B cell (primary cell): Measurements from ENCODE around the gene DGCR2. TPM values are rescaled to one million over a fixed set of nuclear protein-coding genes. Genes with fewer than 3 reads are reported as not detected.

Source experiments
- ATAC-seq: fragments of 200-7000 bp; cut with Tn5 transposase; one replicate; pipeline ENCODE4 v1.10.0; 2021; ENCODE audit warnings: low read depth, mild to moderate bottlenecking, moderate number of reproducible peaks, moderate library complexity
- CTCF ChIA-PET: fragments of 350-600 bp; sonication (Branson Sonifier 250); formaldehyde crosslinking; loops from one replicate; lab custom pipeline; 2021; ENCODE audit warnings: antibody characterized with exemption, inconsistent platforms; lab: Charles Lee
- POLR2A ChIA-PET: fragments of 350-600 bp; sonication (Branson Sonifier 250); formaldehyde crosslinking; loops from one replicate; lab custom pipeline; 2021; ENCODE audit warnings: antibody characterized with exemption; lab: Charles Lee
- DNase-seq: peaks from one replicate; pipeline ENCODE4 v3.0.0; 2013
- H2AFZ ChIP-seq: 2 replicates; pipeline ENCODE4 v1.6.1; 2012; ENCODE audit warnings: mild to moderate bottlenecking, low read depth, low read length; ENCODE audit not compliant: insufficient read depth, poor library complexity, severe bottlenecking
- H3K27ac ChIP-seq, 2 donors: 1 replicate in 1 of 2; 2 replicates in 1 of 2; pipeline ENCODE4 v1.5.1; 2012 to 2013; ENCODE audit warnings: low read length in 2 of 2, mild to moderate bottlenecking in 2 of 2, moderate library complexity in 1 of 2
- H3K27me3 ChIP-seq, 4 experiments: fragments of 200-600 bp in 1 of 4; sonication (generic) in 1 of 4; replicated peaks in 1 of 4; 1 replicate in 2 of 4; 2 replicates in 2 of 4; pipeline versions ENCODE4 v1.6.1 to v1.7.0; 2013 to 2016; ENCODE audit warnings: low read length in 3 of 4, mild to moderate bottlenecking in 2 of 4, mixed read lengths in 1 of 4, moderate library complexity in 1 of 4; ENCODE audit not compliant: insufficient read depth in 4 of 4, control insufficient read depth in 3 of 4; ENCODE audit errors: control extremely low read depth in 1 of 4
- H3K36me3 ChIP-seq, 2 experiments: replicated peaks in 1 of 2; 1 replicate in 1 of 2; 2 replicates in 1 of 2; pipeline versions ENCODE4 v1.6.1 to v1.7.1; 2013; ENCODE audit warnings: low read length in 1 of 2; ENCODE audit not compliant: insufficient read depth in 2 of 2, control insufficient read depth in 1 of 2; ENCODE audit errors: control extremely low read depth in 1 of 2, extremely low read depth in 1 of 2
- H3K4me1 ChIP-seq, 2 donors: fragments of 200-600 bp in 1 of 2; sonication (generic) in 1 of 2; 1 replicate in 1 of 2; 2 replicates in 1 of 2; pipeline versions ENCODE4 v1.5.1 to v1.6.1; 2013 to 2017; ENCODE audit warnings: low read length in 2 of 2; ENCODE audit not compliant: control insufficient read depth in 2 of 2, insufficient read depth in 2 of 2
- H3K4me2 ChIP-seq: replicated peaks from 2 replicates; pipeline ENCODE3; 2012; ENCODE audit warnings: mild to moderate bottlenecking, low read depth, low read length; ENCODE audit not compliant: poor library complexity, severe bottlenecking
- H3K4me3 ChIP-seq, 5 experiments: fragments of 200-600 bp in 1 of 5; sonication (generic) in 1 of 5; 1 replicate in 3 of 5; 2 replicates in 2 of 5; pipeline versions ENCODE4 v1.5.1 to v1.7.0; 2011 to 2016; ENCODE audit warnings: low read length in 4 of 5, mild to moderate bottlenecking in 4 of 5, low read depth in 2 of 5, control low read depth in 1 of 5, moderate library complexity in 1 of 5; ENCODE audit not compliant: insufficient read depth in 1 of 5; ENCODE audit errors: control extremely low read depth in 1 of 5, extremely low read depth in 1 of 5
- H3K79me2 ChIP-seq: fragments of 200-600 bp; sonication (generic); one replicate; pipeline ENCODE4 v1.6.0; 2016; ENCODE audit warnings: low read length; ENCODE audit not compliant: control insufficient read depth, insufficient read depth
- H3K9ac ChIP-seq: fragments of 200-600 bp; sonication (generic); 2 replicates; pipeline ENCODE4 v1.6.1; 2017; ENCODE audit warnings: mild to moderate bottlenecking, low read length, moderate library complexity
- H3K9me3 ChIP-seq, 3 donors: one replicate each; pipeline versions ENCODE4 v1.6.1 to v1.7.1; 2013; ENCODE audit warnings: low read length in 2 of 3; ENCODE audit not compliant: control insufficient read depth in 2 of 3, insufficient read depth in 1 of 3; ENCODE audit errors: control extremely low read depth in 1 of 3
- H4K20me1 ChIP-seq: 2 replicates; pipeline ENCODE4 v1.6.0; 2012; ENCODE audit warnings: mild to moderate bottlenecking, low read length; ENCODE audit not compliant: insufficient read depth, control insufficient read depth, poor library complexity, severe bottlenecking
- H3K27ac Mint-ChIP-seq: one replicate; pipeline ENCODE4 v1.8.0; 2021; ENCODE audit warnings: mixed read lengths
- H3K27me3 Mint-ChIP-seq: one replicate; pipeline ENCODE4 v1.8.0; 2021; ENCODE audit warnings: mixed read lengths
- H3K4me1 Mint-ChIP-seq: one replicate; pipeline ENCODE4 v1.8.0; 2021; ENCODE audit warnings: mixed read lengths
- H3K4me3 Mint-ChIP-seq: one replicate; pipeline ENCODE4 v1.8.0; 2021; ENCODE audit warnings: mixed read lengths
- H3K9me3 Mint-ChIP-seq: one replicate; pipeline ENCODE4 v1.8.0; 2022; ENCODE audit warnings: mixed read lengths; ENCODE audit not compliant: insufficient read depth
- CTCF ChIP-seq: fragments of 200-600 bp; IDR thresholded peaks from one replicate; pipeline ENCODE4 v1.8.0; 2022; ENCODE audit warnings: antibody characterized with exemption, mild to moderate bottlenecking
- EZH2 ChIP-seq: IDR thresholded peaks from 2 replicates; pipeline ENCODE4 v1.6.1; 2012; ENCODE audit warnings: borderline replicate concordance, low read depth, mild to moderate bottlenecking, moderate library complexity, low read length; ENCODE audit not compliant: insufficient read depth, poor library complexity, severe bottlenecking
- WGBS: methylation state at CpG from one replicate; pipeline ENCODE4 v1.1.5; 2013; ENCODE audit warnings: missing lambda C conversion rate; ENCODE audit not compliant: insufficient coverage; 5-methylcytosine and 5-hydroxymethylcytosine counted together
- intact Hi-C: fragments of 100-400 bp; cut with micrococcal nuclease; formaldehyde crosslinking; loops from one replicate; pipeline ENCODE4 v1.10.0; 2022
- polyA plus RNA-seq: library from polyadenylated mRNA; depleted of rRNA; stranded (reverse); fragments of >200 nt; gene quantifications from 2 replicates; pipeline ENCODE4 v1.2.3, GENCODE V29; 2012
- total RNA-seq, 2 donors: library from RNA; stranded (reverse); fragments of 120-200 nt in 1 of 2; gene quantifications; 1 replicate in 1 of 2; 2 replicates in 1 of 2; pipeline versions ENCODE4 v1.2.3 to v1.2.4, GENCODE V29; 2013 to 2022

The DGCR2 gene
- total and polyA plus RNA-seq, 2 donors (not counting 1 experiment from before 2014, with no cell fraction given) = 28.8 to 49.5 TPM

DNA sequence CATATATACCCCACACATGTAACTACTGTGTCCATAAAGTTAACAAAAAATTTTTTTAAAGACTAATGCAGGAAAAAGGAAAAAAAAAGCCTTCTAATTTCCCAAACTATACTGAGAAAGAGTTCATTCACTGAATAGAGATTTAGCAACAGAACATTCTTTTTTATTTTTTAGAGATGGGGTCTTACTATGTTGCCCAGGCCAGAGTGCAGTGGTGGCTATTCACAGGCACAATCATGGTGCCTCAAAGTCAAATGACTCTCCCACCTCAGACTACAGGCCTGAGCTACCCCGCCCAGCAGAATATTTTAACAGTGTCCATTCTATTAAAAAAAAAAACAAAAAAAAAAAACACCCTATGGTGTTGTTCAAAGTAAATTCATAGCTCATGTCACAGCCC lies 25.7 kb downstream of the DGCR2 start:
- ChIA-PET POLR2A (no interaction called here), CTCF (interaction anchor here (1.4 kb wide), 1 partner anchor 12 kb away, joined by 3 read pairs; no protein-coding TSS in a partner anchor)
- H3K9me3 ChIP-seq = no peaks in the 10 kb centered on the region
- Mint-ChIP-seq H3K27me3 (no peaks in the 10 kb centered on the region), H3K4me1 (peaks cover 11% of the 10 kb centered on the region), H3K4me3 (no peak overlapping the region), H3K9me3 (no peaks in the 10 kb centered on the region), H3K27ac (no peak overlapping the region)
- H4K20me1 ChIP-seq = peaks cover 63% of the 10 kb centered on the region
- H3K4me3 ChIP-seq = no peak overlapping the region
- no peak for TF ChIP-seq EZH2
- no peak for TF ChIP-seq CTCF
- no peak overlapping the region for H3K27ac ChIP-seq
- WGBS = no CpG with 5 or more reads among the region's 1 CpG
- no peak for DNase-seq
- no peaks in the 10 kb centered on the region for H3K27me3 ChIP-seq
- H2AFZ ChIP-seq = no peak overlapping the region
- H3K9ac ChIP-seq = no peak overlapping the region
- ATAC-seq = no peak
- intact Hi-C loops = no loop called here
- no peaks in the 10 kb centered on the region for H3K4me1 ChIP-seq
- H3K79me2 ChIP-seq = peaks cover 81% of the 10 kb centered on the region
- H3K36me3 ChIP-seq = peaks cover 3 to 13% of the 10 kb centered on the region in 2 experiments
- H3K4me2 ChIP-seq = no peak overlapping the region

- intact Hi-C loops = no loop called here
- ChIA-PET POLR2A (no interaction called here), CTCF (no interaction called here)
- Mint-ChIP-seq H3K27me3 (no peaks in the 10 kb centered on the region), H3K27ac (no peak overlapping the region), H3K4me1 (peaks cover 10% of the 10 kb centered on the region), H3K9me3 (no peaks in the 10 kb centered on the region), H3K4me3 (no peak overlapping the region)
- Histone ChIP-seq H3K4me1 (no peaks in the 10 kb centered on the region), H3K27ac (no peak overlapping the region), H3K36me3 (peaks cover 3 to 13% of the 10 kb centered on the region in 2 experiments), H3K9me3 (no peaks in the 10 kb centered on the region), H4K20me1 (peaks cover 43% of the 10 kb centered on the region), H3K79me2 (peaks cover 71% of the 10 kb centered on the region), H3K27me3 (no peaks in the 10 kb centered on the region), H3K9ac (no peak overlapping the region), H2AFZ (no peak overlapping the region), H3K4me2 (no peak overlapping the region), H3K4me3 (no peak overlapping the region)
- no peak for ATAC-seq
- no CpG with 5 or more reads among the region's 4 CpGs for WGBS
- no peak for DNase-seq
- no peak for TF ChIP-seq EZH2
- TF ChIP-seq CTCF = no peak
These were observed 27.7 kb downstream of the DGCR2 start for GRCh38 chr22:19094393-19094997.
